Measurements from ENCODE around the gene C9orf50.
A peak's percentile ranks its signal among the peaks of the same experiment; 100 is the strongest.

C9orf50 gene

DNA sequence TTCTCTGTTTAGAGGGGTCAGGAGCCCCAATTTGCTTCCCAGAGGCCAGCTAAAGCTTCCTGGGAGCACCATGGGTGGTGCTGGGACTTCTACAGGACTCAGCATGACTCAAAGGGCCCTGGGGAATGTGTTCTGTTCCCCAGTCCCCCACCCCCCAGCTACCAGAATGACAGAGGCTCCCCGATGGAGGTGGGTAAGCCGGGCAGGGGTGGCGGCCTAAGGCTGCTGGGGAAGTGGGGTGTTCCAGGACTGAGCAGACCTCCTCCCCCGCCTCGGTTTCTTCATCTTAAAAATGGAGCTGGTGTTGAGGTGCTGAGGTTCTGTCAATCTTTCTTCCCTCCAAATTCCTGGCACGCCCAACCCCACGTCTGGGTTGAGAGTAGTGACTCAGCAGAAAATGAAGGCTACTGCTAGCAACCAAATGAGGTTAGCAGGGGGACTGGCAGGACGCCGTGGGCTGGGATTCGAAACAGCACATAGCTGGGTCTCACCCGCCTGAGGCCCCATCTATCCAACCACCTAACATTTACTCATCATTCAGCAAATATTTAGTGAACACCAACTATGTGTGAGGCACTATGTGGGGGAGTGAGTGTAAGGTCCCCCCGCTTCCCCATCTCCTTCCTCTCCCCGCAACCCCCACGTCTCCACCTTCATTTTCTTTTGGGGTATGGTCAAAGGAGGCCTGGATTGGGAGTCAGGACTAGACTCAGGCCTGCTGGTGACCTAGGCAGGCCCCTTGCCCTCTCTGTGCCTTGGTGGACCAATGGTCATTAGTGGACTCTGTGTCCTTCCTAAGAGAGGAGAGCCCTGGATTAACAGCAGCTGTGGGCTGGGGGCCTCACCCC is 50.2 kb downstream of the C9orf50 start:
- DNase-seq (ENCODE audit: low spot score), result no peak

- DNase-seq (ENCODE audit: low spot score), result no peak
Measured at GRCh38 chr9:129569502-129570449, 51.1 kb downstream of the C9orf50 start.

GRCh38 chr9:129568560-129569501 is 52.1 kb downstream of the C9orf50 start:
- DNase-seq (ENCODE audit: low spot score), result no peak

DNA sequence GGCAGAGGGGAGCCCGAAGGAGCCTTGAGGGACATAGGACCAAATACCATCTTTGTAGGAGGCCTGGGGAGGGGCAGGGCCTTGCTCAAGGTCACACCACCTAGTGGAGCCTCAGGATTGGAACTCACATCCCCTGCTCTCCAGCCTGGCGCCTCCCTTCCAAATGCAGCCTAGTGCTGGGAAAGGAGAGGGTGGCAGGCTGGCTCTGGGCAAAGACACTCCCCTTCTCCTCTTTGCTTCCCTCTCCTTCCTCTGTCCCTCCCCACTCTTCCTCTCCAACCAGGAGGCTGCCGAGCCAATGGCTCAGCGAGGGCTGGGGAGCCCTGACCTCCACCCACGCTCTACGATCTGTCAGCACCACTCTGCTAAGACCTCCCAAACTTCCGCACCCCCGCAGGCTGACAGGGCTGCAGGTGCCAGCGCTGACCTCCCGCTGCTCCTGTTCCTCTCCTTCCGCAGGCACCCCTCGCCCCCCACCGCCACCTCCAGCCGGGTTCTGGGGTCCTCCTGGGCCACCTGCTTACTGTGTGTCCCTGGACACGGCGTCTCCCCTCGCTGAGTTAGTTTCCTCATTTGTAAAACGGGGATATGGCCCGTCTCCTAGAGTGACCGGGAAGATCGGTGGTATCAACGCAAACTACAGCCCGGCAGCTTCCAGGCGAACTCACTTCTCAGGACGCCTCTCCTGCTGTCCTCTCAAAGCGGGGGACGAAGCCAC is 52.9 kb downstream of the C9orf50 start:
- peak; percentile 25 for DNase-seq (ENCODE audit: low spot score)

GRCh38 chr9:129567329-129567728 is 53.6 kb downstream of the C9orf50 start:
- DNase-seq (ENCODE audit: low spot score), result no peak

- no peak for DNase-seq (ENCODE audit: low spot score)
Measured at GRCh38 chr9:129566563-129567266, 54.2 kb downstream of the C9orf50 start.

DNA sequence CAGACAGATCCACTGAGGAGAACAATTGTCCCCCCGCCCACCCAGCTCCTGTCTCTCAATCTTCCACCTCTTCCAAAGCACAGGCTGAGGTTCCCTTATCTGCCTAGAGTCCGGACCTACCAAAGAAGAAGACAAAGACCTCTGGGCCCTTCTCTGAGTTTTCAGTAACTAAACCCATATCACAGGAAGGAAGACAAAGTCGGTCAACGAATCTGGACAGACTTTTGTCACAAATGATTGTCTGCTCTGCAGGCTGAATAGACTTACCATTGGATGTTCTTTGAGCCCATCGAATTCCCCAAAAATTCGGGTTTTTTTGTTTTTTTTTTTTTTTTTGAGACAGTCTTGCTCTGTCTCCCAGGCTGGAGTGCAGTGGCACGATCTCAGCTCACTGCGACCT is 58.0 kb downstream of the C9orf50 start:
- DNase-seq (ENCODE audit: low spot score), result no peak

DNA sequence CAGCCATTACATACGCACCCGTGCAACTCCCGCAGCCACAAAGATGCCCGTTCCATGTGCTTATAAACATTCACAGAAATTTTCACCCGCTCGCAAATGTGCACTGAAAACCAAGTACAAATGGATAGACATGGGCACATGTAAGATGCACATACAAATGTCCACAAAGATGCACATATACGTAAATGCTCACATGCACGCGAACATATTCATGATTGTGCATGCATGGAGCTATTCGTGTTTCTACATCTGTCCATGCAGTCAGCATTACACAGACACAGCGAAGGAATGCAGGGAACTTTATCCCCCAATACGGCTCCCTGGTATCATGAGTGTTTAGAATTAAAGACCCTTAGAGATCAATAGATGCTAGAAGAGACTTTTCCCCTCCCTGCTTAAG is 58.4 kb downstream of the C9orf50 start:
- DNase-seq (ENCODE audit: low spot score), result no peak

All from NAMALWA (cell line).